GM18498 (cell line): ENCODE results near the gene COL16A1.

Source experiments
- ATAC-seq: cut with Tn5 transposase; IDR thresholded peaks from one replicate; pipeline ENCODE4 v1.9.1; 2021; ENCODE audit warnings: mild to moderate bottlenecking, moderate library complexity; ENCODE audit not compliant: unreplicated experiment

The COL16A1 gene

GRCh38 chr1:31668303-31668883 is 35.4 kb downstream of the COL16A1 start:
- no peak for ATAC-seq

GRCh38 chr1:31667065-31667785 is 36.6 kb downstream of the COL16A1 start:
- no peak for ATAC-seq

GRCh38 chr1:31666263-31666963 is 37.4 kb downstream of the COL16A1 start:
- no peak for ATAC-seq

GRCh38 chr1:31665234-31665878 is 38.5 kb downstream of the COL16A1 start:
- no peak for ATAC-seq

GRCh38 chr1:31664528-31664927 is 39.3 kb downstream of the COL16A1 start:
- no peak for ATAC-seq

- no peak for ATAC-seq
Measured at GRCh38 chr1:31663622-31664452, 40.0 kb downstream of the COL16A1 start.

GRCh38 chr1:31662463-31662862 is 41.4 kb downstream of the COL16A1 start:
- no peak for ATAC-seq

- ATAC-seq: no peak
Measured at GRCh38 chr1:31661856-31662255, 42.0 kb downstream of the COL16A1 start.

GRCh38 chr1:31660871-31661455 is 42.9 kb downstream of the COL16A1 start:
- ATAC-seq: no peak

- ATAC-seq: no peak
Measured at GRCh38 chr1:31659889-31660288, 43.9 kb downstream of the COL16A1 start.

GRCh38 chr1:31658721-31659120 is 45.1 kb downstream of the COL16A1 start:
- no peak for ATAC-seq

GRCh38 chr1:31657972-31658510 is 45.8 kb downstream of the COL16A1 start:
- no peak for ATAC-seq

- no peak for ATAC-seq
Measured at GRCh38 chr1:31657020-31657804, 46.6 kb downstream of the COL16A1 start.

- ATAC-seq: no peak
Measured at GRCh38 chr1:31655756-31656155, 48.1 kb downstream of the COL16A1 start.

GRCh38 chr1:31655104-31655503 is 48.7 kb downstream of the COL16A1 start:
- no peak for ATAC-seq

- ATAC-seq: no peak
Measured at GRCh38 chr1:31654474-31654776, 49.4 kb downstream of the COL16A1 start.

- no peak for ATAC-seq
Measured at GRCh38 chr1:31653717-31654473, 49.9 kb downstream of the COL16A1 start.

- ATAC-seq: no peak
Measured at GRCh38 chr1:31652891-31653499, 50.8 kb downstream of the COL16A1 start.
